Mucosa of descending colon (tissue), 3 donors: ENCODE measurements around the gene TBX22. TPM values are rescaled to one million over a fixed set of nuclear protein-coding genes. Genes with fewer than 3 reads are reported as not detected.
"Not testable (repeated sequence)": the region's sequence is repeated elsewhere in the genome, so short reads cannot be mapped to it uniquely, and the experiment has no call there.

Experiments used
- ATAC-seq: fragments of 200-7000 bp; cut with Tn5 transposase; one replicate; pipeline ENCODE4 v1.9.1; 2020; ENCODE audit warnings: mild to moderate bottlenecking, moderate library complexity
- DNase-seq, 3 donors: peaks; one replicate each; pipeline ENCODE4 v3.0.0-alpha.2; 2020
- H3K36me3 ChIP-seq: fragments of 200-600 bp; one replicate; pipeline ENCODE4 v1.8.0; 2021; ENCODE audit warnings: low read depth, mild to moderate bottlenecking
- H3K4me1 ChIP-seq: fragments of 200-600 bp; one replicate; pipeline ENCODE4 v1.8.0; 2021; ENCODE audit warnings: low read depth, mild to moderate bottlenecking
- H3K4me3 ChIP-seq: fragments of 200-600 bp; one replicate; pipeline ENCODE4 v1.8.0; 2021; ENCODE audit warnings: mild to moderate bottlenecking
- H3K9me3 ChIP-seq: fragments of 200-600 bp; one replicate; pipeline ENCODE4 v1.8.0; 2021; ENCODE audit warnings: mild to moderate bottlenecking
- CTCF ChIP-seq: fragments of 200-600 bp; IDR thresholded peaks from one replicate; pipeline ENCODE4 v1.8.0; 2022; ENCODE audit warnings: antibody characterized with exemption, mild to moderate bottlenecking
- intact Hi-C, 2 donors: fragments of 100-400 bp; cut with DNase I in 1 of 2; cut with micrococcal nuclease in 1 of 2; formaldehyde crosslinking; loops; one replicate each; pipeline versions ENCODE4 v1.11.0 to v1.11.1; 2022; cut with DNase I, micrococcal nuclease
- total RNA-seq, 3 donors: library from RNA; stranded (reverse); fragmentation: NEBNext Ultra II Directional in 2 of 3; extraction: Animal tissue kit (Norgen Biotek cat#: 25700) in 2 of 3; gene quantifications; one replicate each; pipeline versions ENCODE4 v1.2.1 to v1.2.4, GENCODE V29; 2021 to 2023
- donor health status: DM: no; HTN: no; CAD: no; lungs with moderate emphysema.
- donor health status: DM: no; HTN: no; CAD: no.
- donor health status: DM: no; HTN: yes; CAD: no.

TBX22 gene
- total RNA-seq, 3 donors from 2014 or later, result not detected

- no peaks in the 10 kb centered on the region for H3K9me3 ChIP-seq
- no peaks in the 10 kb centered on the region for H3K36me3 ChIP-seq
- no peaks in the 10 kb centered on the region for H3K4me1 ChIP-seq
- no peak overlapping the region for H3K4me3 ChIP-seq
- no peak for DNase-seq
- TF ChIP-seq CTCF, result no peak
- no peak for ATAC-seq
- intact Hi-C loops, result no loop called here
Measured at GRCh38 chrX:80021621-80022020, 7.1 kb downstream of the TBX22 start.

DNA sequence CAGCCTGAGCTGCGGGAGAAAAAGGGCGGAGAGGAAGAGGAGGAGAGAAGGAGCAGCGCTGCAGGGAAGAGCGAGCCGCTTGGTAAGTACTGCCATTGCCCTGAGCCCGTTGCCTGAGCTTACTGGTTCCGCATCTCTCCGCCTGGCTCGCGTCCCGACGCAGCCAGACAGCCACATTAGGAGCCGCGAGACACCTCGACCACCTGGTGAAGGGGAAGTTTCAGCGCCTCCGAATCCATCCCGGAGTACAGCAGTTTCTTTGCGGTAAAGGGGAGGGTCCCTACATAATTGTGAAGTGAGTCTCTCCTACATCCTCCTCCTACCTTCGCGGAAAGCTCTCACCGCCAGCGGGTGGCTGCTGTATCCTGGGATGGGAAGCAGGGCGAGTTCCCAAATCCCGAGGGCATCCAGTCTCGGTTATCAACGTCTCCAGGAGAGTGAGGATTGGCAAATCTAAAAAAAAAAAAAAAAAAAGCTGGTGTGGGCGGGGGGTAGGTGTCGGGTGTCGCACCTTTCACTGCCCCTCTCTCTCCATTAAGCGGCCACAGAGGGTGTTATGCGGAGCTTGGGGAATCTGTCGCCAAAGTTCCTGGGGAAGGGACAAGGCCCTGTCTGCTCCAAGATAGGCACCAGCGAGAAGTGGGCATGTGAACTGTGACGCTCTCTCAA lies 7.9 kb downstream of the TBX22 start:
- intact Hi-C loops, result no loop called here

DNA sequence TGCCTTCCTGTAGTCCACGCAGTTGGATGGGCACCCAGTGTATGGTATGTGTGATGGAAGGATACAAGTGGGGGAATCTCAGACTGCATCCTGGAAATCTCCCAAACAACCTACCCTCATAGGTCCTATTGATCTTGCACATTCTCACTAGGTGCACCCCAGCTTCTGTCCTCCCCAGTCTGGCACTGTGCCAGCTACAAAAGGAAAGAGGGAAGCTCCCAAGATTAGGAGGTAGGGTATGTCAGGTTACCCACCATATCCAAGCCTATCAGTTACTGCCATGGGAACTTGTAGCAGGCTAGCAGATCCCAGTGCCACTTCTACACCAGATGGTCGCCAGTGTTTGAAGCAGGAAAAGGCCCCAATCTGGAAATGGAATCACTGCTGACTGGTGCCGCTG lies 11.6 kb downstream of the TBX22 start:
- DNase-seq (no peak), ATAC-seq (no peak)
- Histone ChIP-seq H3K4me1 (no peaks in the 10 kb centered on the region), H3K36me3 (no peaks in the 10 kb centered on the region), H3K9me3 (no peaks in the 10 kb centered on the region), H3K4me3 (no peak overlapping the region)
- intact Hi-C loops, result no loop called here
- TF ChIP-seq CTCF, result no peak

More for the DNA sequence above, 7.9 kb downstream of the TBX22 start:
- Histone ChIP-seq H3K4me1 (no peaks in the 10 kb centered on the region), H3K9me3 (no peaks in the 10 kb centered on the region), H3K4me3 (no peak overlapping the region), H3K36me3 (no peaks in the 10 kb centered on the region)
- DNase-seq (no peak), ATAC-seq (no peak)
- no peak for TF ChIP-seq CTCF

- H3K9me3 ChIP-seq, H3K4me3 ChIP-seq, DNase-seq, ATAC-seq, H3K36me3 ChIP-seq, H3K4me1 ChIP-seq, intact Hi-C loops: not testable (repeated sequence)
Measured at GRCh38 chrX:80066156-80066555, 51.6 kb downstream of the TBX22 start.

DNA sequence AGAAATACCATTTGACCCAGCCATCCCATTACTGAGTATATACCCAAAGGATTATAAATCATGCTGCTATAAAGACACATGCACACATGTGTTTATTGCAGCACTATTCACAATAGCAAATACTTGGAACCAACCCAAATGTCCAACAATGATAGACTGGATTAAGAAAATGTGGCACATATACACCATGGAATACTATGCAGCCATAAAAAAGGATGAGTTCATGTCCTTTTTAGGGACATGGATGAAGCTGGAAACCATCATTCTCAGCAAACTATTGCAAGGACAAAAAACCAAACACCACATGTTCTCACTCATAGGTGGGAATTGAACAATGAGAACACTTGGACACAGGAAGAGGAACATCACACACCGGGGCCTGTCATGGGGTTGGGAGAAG lies 61.1 kb downstream of the TBX22 start:
- ATAC-seq, DNase-seq, H3K4me3 ChIP-seq, intact Hi-C loops, H3K4me1 ChIP-seq, H3K36me3 ChIP-seq, H3K9me3 ChIP-seq: not testable (repeated sequence)
